Stimulated activated CD8-positive, alpha-beta memory T cell treated with anti-CD3 and anti-CD28 coated beads, Interleukin-7, amount 100 ng/mL, for 1 hour (primary cell): Measurements from ENCODE around the gene SLC29A3.

Source experiments
- DNase-seq, 2 donors: peaks; one replicate each; pipeline ENCODE4 v3.0.0-alpha.2; 2020; ENCODE audit warnings: low read depth in 2 of 2

The SLC29A3 gene

GRCh38 chr10:71369602-71370001, 50.5 kb downstream of the SLC29A3 start:
- no peak for DNase-seq

- no peak for DNase-seq
These were observed 51.0 kb downstream of the SLC29A3 start for GRCh38 chr10:71370031-71370430.

GRCh38 chr10:71371750-71372166, 52.7 kb downstream of the SLC29A3 start:
- DNase-seq: no peak

- no peak for DNase-seq
These were observed 53.9 kb downstream of the SLC29A3 start for GRCh38 chr10:71372882-71373495.

GRCh38 chr10:71374481-71375233, 55.6 kb downstream of the SLC29A3 start:
- no peak for DNase-seq

GRCh38 chr10:71375952-71376351, 56.9 kb downstream of the SLC29A3 start:
- no peak for DNase-seq

- DNase-seq: no peak
These were observed 59.5 kb downstream of the SLC29A3 start for GRCh38 chr10:71378336-71379117.

GRCh38 chr10:71379118-71379766, 60.2 kb downstream of the SLC29A3 start:
- DNase-seq: no peak

GRCh38 chr10:71380841-71381240, 61.8 kb downstream of the SLC29A3 start:
- DNase-seq: no peak

GRCh38 chr10:71381611-71382010, 62.6 kb downstream of the SLC29A3 start:
- DNase-seq: no peak

- DNase-seq: no peak
These were observed 63.0 kb downstream of the SLC29A3 start for GRCh38 chr10:71382028-71382427.

- no peak for DNase-seq
These were observed 63.7 kb downstream of the SLC29A3 start for GRCh38 chr10:71382757-71383156.

- DNase-seq: peak; percentile 37 to 64
These were observed 65.1 kb downstream of the SLC29A3 start for GRCh38 chr10:71383972-71384687.

GRCh38 chr10:71388171-71388570, 69.1 kb downstream of the SLC29A3 start:
- no peak for DNase-seq

- DNase-seq: no peak
These were observed 69.7 kb downstream of the SLC29A3 start for GRCh38 chr10:71388583-71389310.

GRCh38 chr10:71389768-71390460, 70.9 kb downstream of the SLC29A3 start:
- DNase-seq: no peak

- DNase-seq: no peak
These were observed 71.4 kb downstream of the SLC29A3 start for GRCh38 chr10:71390461-71390835.

- DNase-seq: no peak
These were observed 72.0 kb downstream of the SLC29A3 start for GRCh38 chr10:71390921-71391690.

- DNase-seq: no peak
These were observed 72.6 kb downstream of the SLC29A3 start for GRCh38 chr10:71391701-71392100.
